HG03342 (cell line): ENCODE data around the gene RCN1.
"Not testable (repeated sequence)": the region's sequence is repeated elsewhere in the genome, so short reads cannot be mapped to it uniquely, and the experiment has no call there.

Experiments used
- ATAC-seq: cut with Tn5 transposase; IDR thresholded peaks from one replicate; pipeline ENCODE4 v1.9.1; 2021; ENCODE audit warnings: mild to moderate bottlenecking, moderate library complexity; ENCODE audit not compliant: unreplicated experiment

Gene RCN1

GRCh38 chr11:32073644-32074026 is 17.2 kb upstream of the RCN1 start:
- ATAC-seq: no peak

GRCh38 chr11:32079553-32079952 is 11.3 kb upstream of the RCN1 start:
- no peak for ATAC-seq

DNA sequence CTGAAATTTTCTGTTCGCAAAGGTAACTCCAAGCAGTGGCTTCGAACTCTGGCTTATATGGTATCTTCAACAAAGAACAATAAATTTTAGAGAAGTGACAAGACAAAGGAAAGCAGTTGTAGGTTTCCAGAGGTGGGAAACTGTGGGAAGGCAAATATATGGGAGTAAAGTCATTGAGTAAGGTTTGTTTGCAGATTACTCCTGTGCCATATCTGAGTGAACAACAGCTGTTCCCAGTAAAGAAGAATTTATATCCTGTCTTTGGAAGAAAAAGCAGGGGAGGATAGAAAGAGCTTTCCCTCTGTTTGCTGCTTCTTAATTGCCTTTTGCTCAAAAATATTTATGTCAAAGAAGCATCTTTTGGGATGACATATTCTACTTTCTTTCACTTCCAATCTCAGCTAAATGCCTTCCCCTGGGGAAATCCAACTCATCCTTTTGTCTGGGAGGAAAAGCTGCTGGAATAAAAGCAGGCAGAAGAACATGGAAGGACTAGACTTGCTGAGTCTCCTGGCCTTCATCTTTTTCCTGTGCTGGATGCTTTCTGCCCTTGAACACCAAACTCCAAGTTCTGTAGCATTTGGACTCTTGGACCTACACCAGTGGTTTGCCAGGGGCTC is 10.4 kb upstream of the RCN1 start:
- ATAC-seq: no peak

GRCh38 chr11:32081129-32081641 is 9.7 kb upstream of the RCN1 start:
- no peak for ATAC-seq

- ATAC-seq: no peak
Observed at GRCh38 chr11:32081901-32082300, 9.0 kb upstream of the RCN1 start.

GRCh38 chr11:32082346-32082986 is 8.4 kb upstream of the RCN1 start:
- no peak for ATAC-seq

DNA sequence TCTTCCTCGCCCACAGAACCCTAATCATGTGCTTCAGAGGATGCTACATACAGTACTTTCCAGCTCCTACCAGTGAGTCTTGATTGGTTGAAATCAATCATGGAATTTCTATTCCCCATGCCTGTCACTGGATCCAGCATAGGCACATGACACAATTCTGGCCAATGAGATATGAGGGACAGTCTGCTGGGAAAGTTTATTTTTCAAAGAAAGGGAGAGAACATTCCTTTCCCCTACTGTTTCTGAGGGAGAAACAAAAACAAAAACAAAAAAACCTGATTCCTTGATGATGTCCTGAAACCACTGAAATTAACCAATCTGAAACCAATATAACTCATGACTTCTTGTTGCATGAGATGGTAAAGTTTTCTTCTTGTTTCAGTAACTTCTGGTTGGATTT is 3.3 kb upstream of the RCN1 start:
- no peak for ATAC-seq

DNA sequence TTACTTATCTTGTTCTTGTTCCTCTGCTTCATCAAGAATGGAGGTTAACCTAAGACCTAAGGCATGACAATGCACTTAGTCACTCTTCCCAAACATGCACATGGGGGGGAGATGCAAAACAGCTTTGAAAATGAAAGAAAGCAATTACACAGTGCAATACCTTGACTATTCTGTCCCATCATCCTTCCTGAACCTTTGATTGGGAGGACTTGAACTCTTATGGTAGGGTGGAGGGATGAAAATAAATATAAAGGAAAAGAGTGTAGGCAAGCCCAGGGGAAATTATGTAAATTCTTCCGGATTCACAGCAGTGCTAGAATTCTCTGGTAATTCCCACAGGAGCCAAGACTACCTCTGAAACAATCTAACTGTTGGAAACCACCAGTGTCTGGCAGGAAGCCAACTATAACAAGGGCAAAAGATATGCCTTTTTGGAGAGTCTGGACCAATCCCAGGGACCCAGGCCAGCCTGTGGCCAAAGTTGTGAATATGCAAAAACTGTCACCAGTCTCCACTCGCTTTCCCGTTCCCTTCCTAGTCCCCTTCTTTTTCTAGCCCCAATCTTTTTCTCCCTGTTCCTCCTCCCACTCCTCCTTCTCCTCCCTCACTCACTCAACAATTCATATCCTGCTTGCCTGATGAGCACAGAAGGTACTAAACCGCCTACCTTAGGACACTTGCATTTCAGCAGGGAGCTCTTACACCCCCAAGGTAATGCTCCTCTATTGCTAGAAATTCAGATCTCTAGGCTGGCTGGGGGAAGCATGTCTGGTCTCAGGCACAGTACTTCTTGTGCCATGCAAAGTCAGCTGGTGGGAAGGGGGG is 2.5 kb upstream of the RCN1 start:
- peak; percentile 26 for ATAC-seq

- no peak for ATAC-seq
Observed at GRCh38 chr11:32092581-32093170, 1.8 kb downstream of the RCN1 start.

- ATAC-seq: no peak
Observed at GRCh38 chr11:32094923-32095322, 4.0 kb downstream of the RCN1 start.

DNA sequence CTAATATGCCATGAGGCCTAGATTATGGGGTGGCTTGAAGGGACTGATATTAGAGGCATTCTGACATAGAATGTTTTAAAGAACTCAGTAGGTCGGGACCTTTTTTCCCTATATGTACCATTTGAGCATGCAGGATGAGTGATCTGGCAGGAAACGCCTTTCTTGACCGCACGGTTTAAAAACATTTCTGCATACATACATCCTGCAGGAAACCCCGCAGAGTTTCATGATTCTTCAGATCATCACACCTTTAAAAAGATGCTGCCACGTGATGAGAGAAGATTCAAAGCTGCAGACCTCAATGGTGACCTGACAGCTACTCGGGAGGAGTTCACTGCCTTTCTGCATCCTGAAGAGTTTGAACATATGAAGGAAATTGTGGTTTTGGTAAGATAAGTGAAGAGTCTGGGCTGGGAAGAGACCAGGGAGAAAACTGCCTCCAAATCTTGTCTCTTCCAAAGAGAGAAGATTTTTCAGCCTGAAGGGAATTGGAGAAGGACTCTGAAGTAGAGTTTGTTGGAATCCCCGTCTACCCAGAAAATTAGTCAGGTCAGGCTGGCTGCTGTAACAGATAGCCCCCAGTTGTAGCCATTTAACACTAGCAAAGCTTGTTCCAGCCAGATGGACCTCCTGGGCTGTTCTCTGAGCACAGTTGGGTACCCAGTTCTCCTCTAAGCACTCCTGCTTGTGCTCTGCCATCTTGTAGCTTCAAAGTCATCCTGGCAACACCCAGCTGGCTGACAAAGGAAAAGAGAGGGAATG is 7.4 kb downstream of the RCN1 start:
- ATAC-seq: no peak

DNA sequence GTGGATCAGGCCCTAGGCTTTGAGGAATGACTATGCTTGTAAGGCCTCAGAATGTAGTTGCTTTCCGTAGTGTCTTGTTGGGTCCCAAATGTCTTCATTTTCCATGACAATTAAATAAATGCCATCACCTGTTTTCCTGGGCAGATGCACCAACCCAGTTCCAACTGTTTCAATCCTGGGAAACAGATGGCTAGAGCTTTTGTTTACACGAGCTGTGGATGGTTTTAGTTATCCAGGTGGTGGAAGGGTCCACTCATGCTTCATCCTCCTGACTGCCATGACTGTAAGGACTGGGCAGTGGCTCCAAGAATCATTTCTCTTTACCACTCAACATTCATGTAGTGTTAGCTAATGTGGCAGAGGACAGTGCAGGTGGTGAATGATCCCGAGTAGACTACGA is 8.6 kb downstream of the RCN1 start:
- ATAC-seq: no peak

DNA sequence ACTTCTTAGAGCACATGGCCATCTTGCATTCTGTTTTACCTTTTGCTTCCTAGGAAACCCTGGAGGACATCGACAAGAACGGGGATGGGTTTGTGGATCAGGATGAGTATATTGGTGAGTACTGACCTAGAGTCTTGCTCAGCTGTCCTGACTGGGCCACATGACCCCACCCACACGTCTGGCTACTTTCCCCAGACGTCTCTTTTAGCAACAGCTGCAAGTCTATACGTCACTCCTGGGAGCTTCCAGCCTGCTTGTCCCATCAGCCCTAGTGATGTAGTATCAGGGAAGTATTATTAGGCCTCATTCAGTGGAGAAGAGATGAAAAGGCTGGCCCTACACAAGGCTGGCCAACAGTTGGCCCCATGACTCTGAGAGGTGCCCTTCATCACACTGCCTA is 9.6 kb downstream of the RCN1 start:
- ATAC-seq: no peak

GRCh38 chr11:32101791-32102190 is 10.9 kb downstream of the RCN1 start:
- no peak for ATAC-seq

DNA sequence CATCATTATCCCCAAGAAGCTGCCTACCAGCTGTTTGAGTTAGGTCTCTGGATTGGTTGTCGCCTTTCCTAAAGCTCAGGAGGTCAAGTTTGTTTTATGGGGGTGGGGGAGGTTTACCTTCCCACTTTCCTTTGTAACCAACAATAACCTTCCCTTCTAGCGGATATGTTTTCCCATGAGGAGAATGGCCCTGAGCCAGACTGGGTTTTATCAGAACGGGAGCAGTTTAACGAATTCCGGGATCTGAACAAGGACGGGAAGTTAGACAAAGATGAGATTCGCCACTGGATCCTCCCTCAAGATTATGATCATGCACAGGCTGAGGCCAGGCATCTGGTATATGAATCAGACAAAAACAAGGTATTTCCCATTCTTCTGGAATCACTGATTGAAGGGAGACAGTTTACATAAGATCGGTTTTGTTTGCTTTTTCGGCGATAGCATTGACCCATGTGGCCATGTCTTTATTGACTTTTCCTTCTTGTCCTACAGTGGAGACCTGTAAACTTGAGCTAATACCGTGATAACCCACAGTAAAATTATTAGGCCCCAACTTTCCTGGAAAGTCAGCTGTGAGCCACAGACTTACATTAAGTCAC is 12.3 kb downstream of the RCN1 start:
- ATAC-seq: not testable (repeated sequence)

- ATAC-seq: no peak
Observed at GRCh38 chr11:32103941-32104340, 13.1 kb downstream of the RCN1 start.

- peak; percentile 78 for ATAC-seq
Observed at GRCh38 chr11:32105871-32106560, 15.1 kb downstream of the RCN1 start.

GRCh38 chr11:32107647-32108046 is 16.8 kb downstream of the RCN1 start:
- ATAC-seq: no peak

GRCh38 chr11:32108576-32108975 is 17.7 kb downstream of the RCN1 start:
- ATAC-seq: no peak

GRCh38 chr11:32109138-32109537 is 18.3 kb downstream of the RCN1 start:
- ATAC-seq: no peak
